GM19099 (cell line): ENCODE measurements around the gene FHAD1.

ENCODE experiments used
- POLR2A ChIP-seq: IDR thresholded peaks from 3 replicates; pipeline ENCODE4 v1.6.1; 2011; ENCODE audit warnings: low read depth; ENCODE audit not compliant: insufficient read length; ENCODE audit errors: extremely low read depth

The FHAD1 gene

DNA sequence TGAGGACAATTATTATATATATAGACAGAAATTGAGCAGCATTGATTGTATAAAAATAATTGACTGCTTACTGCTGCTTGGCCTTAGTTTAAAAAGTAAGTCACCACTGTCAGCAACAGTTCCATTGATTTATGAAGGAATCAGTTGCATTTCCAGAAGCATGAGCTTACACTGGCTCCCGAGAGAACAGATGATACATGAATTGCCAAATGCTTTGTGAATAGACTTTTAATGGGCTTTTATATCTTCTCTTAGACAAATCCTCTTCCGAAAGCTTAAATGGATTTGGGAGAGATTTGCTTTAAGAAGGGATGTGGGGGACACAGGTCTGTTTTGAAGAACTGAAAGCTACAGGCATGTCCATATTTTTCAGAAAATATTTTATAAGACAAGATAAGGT lies 7.5 kb downstream of the FHAD1 start:
- TF ChIP-seq POLR2A = no peak

DNA sequence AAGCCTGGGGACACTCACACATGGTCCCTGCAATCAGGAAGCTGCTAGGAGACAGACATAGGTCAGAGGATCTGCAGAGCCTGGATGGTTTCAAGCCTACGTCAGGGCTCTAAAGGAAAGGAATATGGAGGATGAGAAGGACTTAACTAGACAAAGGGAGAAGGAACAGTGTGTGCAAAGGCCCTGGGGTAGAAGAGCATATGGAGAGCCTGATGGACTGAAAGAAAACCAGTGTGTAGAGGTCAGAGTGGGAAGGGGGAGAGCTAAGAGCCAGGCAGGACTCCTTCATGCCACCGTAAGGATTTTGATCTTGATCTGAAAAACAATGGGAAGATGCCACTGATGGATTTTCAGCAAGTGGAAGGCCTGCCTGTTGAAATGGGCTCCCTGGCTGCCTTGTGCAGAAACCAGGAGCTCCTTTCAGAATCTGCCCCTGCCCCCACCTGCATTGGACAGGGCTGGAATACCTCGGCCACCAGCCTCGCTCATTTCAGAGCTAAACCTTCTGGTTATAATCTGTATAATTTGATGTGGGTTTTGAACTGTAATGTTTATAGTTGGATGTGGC lies 8.6 kb downstream of the FHAD1 start:
- no peak for TF ChIP-seq POLR2A

DNA sequence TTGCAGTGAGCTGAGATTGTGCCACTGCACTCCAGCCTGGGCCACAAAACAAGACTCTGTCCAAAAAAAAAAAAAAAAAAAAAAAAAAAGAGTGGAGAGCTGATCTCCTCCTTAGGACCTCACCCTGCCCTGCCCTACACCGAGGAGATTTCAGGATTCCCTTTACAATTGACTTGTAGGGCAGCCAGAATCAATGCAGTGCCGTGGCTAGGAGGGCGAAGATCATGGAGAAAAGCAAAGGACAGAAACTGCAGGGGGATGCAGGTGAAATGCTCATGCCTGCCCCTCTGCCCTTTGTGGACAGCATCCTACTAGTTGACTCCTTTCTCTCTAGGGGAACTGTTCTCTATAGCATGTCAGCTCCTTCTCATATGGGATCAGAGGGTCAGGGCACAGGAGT lies 9.6 kb downstream of the FHAD1 start:
- TF ChIP-seq POLR2A = no peak

DNA sequence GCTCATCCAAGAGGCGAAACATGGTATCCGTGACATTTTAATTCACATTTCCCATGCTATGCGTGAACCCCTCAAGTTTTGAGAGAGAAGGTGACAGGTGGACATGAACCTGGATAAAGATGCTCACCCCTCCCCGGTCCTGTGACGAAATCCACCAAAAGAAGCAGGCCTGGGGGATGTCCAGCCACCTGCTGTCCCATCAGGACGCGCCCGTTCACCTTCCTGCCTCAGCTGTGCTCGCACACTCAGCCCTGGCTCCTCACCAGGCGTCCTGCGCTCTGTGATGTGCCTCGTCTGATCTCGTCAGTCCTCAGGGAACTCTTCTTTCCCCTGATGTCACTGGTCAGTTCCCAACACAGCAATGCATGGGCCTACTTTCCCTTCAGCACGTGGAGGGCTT lies 10.3 kb downstream of the FHAD1 start:
- TF ChIP-seq POLR2A = no peak

DNA sequence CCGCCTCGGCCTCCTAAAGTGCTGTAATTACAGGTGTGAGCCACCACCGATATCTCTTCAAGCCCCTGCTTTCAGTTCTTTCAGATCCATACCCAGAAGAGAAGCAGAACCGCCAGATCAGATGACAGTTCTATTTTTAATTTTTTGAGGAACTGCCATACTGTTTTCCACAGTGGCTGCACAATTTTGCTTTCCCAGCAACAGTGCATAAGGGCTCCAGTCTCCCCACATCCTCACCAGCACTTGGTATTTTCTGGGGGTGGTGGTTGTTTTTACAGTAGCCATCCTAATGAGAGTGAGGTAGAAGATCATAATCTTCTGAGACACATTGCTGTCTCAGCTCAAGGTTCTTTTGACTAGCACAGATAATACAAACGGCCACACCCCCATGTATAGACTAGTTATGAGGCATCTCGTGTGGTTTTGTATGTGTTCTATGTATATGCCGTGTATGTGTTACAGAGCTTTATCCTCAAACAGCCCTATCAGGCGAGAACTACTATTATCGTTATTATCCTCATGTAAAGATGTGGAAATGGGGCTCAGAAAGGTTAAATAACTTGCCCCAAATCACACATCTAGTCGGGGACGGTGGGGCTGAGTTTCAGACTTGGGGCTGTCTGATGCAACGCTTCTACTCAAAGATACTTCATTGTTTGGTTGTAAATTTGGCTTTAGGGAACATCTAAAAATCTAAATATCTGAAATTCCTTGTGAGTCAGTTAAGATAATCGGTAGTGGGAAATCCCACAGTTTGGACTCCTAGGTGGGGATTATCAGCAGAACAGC lies 12.0 kb downstream of the FHAD1 start:
- TF ChIP-seq POLR2A = no peak

DNA sequence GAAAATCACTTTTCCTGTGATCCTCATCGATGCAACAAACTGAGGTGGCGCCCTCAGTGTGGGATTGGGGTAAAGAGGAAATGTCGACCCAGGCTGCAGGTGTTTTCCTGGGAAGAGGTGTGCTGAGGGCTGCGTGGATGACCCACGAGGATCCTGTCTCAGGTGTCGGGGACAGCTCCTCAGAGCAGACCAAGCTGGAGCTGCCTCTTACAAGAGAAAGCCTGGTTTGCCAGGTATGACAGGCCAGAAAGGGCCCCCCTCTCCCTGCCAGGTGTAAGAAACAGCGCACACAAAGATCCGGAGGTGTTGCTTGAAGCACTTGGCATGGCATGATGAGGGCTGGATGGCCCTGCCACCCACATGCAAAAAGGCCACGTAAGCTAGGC lies 12.6 kb downstream of the FHAD1 start:
- no peak for TF ChIP-seq POLR2A

DNA sequence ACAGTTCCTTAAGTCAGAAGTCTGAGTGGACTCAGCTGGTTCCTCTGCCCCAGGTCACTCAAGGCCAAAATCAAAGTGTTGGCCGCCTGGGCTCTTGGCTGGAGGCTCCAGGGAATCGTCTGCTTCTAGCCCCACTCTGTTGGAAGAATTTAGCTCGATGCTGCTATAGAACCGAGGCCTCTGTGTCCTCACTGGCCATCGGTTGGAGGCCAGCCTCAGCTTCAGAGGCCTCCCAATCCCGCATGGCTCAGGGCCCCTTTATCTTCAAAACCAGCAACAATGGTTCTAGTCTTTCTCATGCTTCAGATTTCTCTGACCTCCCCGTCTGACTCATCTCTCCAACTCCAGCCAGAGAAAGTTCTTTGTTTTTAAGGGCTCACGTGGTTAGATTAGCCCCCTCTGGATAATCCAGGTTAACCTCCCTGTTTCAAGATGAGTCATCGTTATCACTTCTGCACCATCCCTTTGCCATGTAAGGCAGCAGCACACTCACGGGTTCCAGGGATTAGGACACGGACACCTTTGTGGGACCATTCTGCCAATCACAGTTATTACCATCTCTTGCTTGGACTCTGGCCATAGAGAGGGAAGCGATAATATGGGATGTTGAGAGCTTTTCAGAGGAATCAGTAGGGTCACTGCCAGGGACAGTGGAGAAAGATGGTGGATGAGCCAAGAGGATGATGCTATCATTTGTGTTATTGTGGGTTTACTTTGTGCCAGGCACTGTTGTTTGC lies 13.6 kb downstream of the FHAD1 start:
- TF ChIP-seq POLR2A = no peak

DNA sequence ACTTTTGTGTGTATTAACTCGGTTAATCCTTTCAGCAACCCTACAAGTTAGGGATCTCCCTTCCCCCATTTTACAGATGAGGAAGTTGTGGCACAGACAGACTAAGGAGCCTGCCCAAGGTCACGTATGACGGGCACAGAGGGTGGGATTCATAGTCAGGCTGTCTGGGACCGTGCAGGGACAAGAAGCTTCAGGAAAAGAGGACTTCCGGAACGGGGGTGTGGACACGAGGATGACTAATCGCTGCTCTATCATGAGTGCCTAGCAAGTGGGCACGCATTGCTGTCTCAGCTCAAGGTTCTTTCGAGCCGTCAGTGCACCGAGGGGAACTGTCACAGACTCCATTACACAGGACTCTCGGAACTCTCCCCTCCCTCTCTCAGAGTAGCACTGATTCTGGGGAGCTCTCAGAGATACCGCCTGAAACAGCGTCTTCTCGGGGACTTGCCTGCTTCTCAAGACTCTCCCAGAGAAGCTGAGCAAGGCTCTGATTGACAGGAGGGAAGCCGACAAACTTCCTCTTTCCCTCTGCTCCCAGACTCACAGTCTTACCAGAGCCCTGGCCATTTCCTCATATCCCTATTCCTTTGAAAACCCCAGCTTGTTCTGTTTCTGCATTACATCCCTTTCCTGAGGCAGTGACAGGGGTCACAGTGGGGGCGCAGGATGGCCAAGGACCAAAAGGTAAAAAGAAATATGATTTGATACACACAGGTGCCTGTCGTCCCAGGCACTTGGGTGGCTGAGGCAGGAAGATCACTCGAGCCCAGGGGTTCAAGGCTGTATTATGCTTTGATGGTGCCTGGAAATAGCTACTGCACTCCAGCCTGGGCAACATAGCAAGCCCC lies 14.4 kb downstream of the FHAD1 start:
- no peak for TF ChIP-seq POLR2A

DNA sequence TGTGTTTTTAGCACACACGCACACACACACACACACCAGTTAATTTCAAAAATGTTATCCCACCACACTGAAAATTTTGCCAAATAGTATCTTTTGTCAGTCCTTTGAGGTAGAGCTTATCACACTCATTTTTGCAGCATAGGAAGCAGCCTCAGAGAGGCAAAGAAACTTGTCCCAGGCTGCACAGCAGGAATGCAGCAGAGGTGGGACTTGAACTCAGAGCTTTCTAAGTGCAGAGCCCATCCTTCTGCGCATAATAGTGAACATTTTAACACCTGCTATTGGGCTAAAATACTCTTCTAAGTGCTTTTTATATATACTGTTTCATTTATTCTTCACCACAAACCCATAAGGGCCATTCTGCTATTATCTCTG lies 15.0 kb downstream of the FHAD1 start:
- no peak for TF ChIP-seq POLR2A

DNA sequence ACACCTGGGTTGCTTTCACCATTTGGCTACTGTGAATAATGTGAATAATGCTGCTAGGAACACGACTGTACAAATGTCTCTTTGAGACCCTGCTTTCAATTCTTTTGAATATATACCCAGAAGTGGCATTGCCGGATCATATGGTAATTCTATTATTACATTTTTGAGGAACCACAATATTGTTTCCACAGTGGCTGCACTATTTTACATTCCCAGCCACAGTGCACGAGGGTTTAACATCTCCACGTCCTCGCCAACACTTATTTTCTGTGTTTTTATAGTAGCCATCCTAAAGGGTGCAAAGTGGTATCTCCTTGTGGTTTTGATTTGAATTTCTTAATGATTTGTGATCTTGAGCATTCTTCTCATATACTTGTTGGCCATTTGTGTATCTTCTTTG lies 15.7 kb downstream of the FHAD1 start:
- no peak for TF ChIP-seq POLR2A

DNA sequence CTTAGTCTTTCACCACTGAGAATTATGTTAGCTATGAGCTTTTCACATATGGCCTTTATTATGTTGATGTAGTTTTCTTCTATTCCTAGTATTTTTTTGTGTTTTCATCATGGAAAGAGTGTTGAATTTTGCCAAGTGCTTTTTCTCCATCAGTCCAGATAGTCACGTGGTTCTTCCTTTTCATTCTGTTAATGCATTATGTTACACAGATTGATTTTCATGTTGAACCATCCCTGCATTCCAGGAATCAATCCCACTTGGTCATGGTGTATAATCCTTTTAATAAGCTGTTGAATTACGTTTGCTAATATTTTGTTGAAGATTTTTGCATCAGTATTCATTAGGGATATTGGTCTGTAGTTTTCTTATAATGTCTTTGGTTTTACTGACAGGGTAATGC lies 17.7 kb downstream of the FHAD1 start:
- no peak for TF ChIP-seq POLR2A

DNA sequence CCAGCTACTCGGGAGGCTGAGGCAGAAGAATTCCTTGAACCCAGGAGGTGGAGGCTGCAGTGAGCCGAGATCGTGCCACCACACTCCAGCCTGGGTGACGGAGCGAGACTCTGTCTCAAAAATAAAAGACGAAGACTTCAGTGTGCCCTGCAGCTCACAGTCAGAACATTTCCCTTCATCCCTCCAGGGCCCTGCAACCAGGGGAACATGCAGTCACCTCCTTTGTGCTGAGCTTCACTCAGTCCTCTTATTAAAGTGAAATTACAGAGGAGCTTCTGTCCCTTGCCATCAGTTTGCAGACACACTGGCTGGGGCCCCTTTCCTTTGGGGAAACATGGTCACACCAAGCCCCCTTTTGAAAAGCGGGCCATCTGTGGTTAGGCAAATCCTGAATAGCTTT lies 24.2 kb downstream of the FHAD1 start:
- no peak for TF ChIP-seq POLR2A

DNA sequence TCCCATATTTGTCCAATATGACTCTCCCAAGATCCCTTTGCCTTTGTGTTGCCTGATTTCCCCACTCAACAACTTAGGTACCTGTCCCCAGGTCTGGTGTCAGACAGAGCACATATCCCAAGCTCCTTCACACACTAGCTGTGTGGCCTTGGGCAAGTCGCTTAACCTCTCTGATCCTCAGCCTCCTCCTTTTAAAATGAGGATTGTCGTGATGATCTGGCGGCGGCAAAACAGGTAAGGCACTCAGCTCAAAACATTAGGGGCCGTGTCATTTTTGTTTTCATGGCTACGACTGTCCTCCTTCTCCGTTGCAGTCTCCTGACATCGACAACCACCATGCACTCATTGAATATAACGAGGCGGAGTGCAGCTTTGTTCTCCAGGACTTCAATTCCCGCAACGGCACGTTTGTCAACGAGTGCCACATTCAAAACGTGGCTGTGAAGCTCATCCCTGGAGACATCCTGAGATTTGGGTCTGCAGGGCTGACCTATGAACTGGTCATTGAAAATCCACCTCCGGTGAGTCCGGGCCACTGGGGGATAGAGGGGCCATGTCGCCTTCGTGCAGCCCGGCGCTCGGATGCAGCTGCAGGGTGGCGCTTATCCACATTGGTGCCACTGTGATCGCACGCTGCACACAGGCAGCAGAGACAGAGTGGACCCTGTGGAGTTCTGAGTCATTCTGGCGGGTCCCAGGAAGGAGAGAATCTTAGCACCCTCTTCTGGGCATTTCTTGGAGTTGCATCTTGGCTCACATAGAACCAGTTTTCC lies 25.2 kb downstream of the FHAD1 start:
- TF ChIP-seq POLR2A = no peak

DNA sequence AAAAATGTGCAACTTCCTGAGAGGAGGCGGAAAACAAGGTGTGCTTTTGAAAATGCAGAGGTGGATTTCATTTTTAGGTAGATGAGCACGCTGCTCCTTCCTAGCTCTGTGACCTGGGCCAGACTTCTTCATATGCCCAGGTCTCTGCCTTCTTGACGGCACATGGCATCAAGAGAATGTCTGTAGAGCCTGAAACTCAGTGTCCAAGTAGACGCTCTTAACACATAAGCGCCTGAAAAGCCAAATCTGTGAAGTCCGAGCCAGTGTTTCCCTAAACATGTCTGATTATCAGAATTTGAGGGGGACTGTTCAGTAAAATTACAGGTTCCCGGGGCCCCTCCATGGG lies 25.7 kb downstream of the FHAD1 start:
- no peak for TF ChIP-seq POLR2A

DNA sequence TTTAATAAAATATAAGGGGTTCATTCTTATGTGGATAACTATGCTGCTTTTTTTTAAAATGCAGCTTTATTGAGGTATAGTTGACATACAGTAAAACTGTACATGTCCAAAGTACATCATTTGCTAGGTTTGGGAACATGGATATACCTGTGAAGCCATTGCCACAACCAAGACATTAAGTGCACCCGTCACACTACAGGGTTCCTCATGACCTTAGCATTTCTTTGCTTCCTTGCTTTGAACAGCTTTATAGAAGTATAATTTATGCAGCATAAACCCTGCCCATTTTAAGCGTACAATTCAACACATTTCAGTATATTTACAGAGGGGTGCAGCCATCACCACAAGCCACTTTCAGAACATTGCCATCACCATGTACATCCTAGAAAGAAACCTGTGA lies 26.3 kb downstream of the FHAD1 start:
- TF ChIP-seq POLR2A = no peak

DNA sequence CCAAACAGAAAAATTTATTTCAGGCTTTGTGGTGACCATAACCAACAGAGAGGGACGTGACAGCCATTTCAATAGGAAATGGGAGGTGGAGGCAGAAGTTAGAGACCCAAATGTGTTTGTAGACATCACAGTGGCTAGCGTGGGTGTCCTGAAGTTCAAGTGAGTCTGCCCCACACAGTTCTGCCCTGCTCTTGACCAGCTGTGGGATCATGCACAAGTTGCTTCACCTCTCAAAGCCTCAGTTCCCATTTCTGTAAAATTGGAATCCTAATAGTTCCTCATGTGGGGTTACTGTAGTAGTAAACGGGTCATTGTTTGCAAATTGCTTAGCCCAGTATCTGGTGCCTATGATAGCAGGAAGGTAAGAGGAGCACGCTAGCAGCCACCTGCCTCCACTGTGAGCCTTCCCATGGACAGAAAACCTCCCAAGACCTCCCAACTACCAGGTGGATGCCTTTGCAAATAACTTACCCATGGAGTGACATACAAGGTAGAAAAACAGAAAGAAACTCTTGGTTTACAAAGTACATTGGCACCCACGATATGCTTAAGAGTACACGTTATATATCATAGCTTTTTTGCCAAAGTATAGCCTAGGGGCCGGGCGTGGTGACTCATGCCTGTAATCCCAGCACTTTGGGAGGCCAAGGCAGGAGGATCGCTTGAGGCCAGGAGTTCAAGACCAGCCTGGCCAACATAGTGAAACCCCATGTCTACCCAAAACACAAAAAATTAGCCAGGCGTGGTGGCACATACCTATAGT lies 29.1 kb downstream of the FHAD1 start:
- no peak for TF ChIP-seq POLR2A
